ENCODE measurements around the gene STX1B.
"Not testable (repeated sequence)": the region's sequence is repeated elsewhere in the genome, so short reads cannot be mapped to it uniquely, and the experiment has no call there.

STX1B gene

GRCh38 chr16:30951750-30952149 lies 58.7 kb downstream of the STX1B start:
- no peak for DNase-seq (ENCODE audit: low read depth in 2 of 2)

DNA sequence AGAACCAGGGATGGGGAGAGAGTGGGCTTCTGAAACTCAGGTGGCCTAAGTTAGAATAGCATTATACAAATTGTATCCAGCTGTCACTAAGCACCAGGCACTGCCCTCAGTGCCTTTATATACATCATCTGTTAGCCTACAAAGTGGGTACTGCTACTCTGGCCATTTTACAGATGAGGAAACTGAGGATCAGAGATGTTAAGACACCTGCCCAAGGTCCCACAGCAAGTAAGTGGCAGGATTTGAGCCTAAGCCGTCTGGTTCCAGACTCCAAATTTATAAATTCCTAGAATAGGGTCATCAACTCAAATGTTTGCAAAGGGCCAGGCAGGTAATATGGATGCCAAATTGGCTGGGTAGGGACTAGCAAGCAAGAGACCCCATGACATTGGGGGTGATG lies 59.2 kb downstream of the STX1B start:
- no peak for DNase-seq (ENCODE audit: low read depth in 2 of 2)

DNA sequence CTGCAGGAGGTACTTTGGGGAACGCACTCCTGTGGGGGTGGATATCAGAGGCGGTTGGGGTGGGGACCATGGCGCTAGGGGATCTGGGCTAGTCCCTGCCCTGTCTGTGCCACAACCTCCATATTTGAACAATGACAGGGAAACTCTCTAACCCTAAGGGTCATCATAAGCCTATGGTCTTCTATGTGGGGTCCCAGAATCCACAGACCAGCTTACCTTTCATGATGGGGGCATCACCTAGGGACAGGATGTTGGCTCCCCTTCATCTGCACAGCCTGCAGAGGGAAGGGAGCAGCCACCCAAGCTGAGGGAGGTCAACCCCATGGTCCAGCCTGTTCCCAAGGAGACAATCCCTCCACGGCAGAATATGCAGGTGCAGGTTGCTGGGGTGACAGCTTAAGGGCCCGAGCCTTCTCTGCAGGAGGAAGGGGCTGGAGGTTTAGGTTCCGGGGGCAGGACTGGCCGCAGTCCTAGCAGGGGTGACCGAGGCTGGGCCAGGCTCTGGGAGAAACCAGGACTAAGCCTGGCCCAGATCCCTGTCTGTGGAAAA lies 59.8 kb downstream of the STX1B start:
- no peak for DNase-seq (ENCODE audit: low read depth in 2 of 2)

GRCh38 chr16:30949650-30950515 lies 60.6 kb downstream of the STX1B start:
- peak in 1 of 2 experiments; percentile 41 for DNase-seq (ENCODE audit: low read depth in 2 of 2)

DNA sequence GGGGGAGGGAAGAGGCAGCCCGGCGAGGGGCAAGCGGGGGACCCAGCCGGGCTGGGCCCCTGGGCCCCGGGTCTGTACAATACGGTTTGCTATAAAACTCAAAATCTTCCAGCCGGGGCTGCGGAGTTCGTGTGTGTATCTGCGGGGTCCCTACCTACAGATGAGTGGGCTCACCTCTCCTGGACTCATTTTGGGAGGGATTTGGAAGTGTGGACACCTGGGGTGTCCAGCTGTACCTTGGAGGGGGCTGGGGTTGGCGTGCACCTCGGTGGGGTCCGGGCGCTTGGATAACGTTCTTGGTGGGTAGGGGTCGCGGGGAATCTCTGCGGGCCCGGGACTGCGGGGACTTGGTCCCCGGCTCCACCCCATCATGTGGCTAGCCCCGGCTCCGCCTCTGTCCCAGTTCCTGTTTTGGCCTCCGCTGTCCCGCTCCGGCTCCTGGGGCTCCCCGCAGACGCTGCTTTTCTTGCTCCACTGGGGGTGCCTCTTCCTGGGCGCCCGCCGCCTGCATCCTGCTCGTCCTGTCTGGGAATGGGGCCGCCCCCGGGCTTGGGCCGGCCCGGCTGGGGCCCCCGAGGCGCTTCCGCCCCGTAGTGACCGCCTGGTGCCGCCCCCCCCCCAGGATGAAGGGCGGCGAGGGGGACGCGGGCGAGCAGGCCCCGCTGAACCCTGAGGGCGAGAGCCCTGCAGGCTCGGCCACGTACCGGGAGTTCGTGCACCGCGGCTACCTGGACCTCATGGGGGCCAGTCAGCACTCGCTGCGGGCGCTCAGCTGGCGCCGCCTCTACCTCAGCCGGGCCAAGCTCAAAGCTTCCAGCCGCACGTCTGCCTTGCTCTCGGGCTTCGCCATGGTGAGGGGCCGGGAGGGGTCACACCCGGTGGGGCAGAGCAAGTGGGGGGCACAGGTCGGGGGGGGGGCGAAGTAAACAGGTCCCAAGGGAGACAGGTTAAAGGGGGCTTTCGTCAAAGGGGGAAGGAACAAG lies 61.5 kb downstream of the STX1B start, which contains the start of gene ORAI3:
TSS of gene ORAI3 (plus strand) at position 402 of the 983 bp plus-strand sequence. CDS start at position 624, 222 bp downstream.
- DNase-seq (ENCODE audit: low read depth in 2 of 2) = peak in 1 of 2 experiments; percentile 46

- DNase-seq (ENCODE audit: low read depth in 2 of 2) = no peak
These were observed 62.4 kb downstream of the STX1B start for GRCh38 chr16:30947859-30948666.

GRCh38 chr16:30947541-30947858 lies 62.9 kb downstream of the STX1B start:
- no peak for DNase-seq (ENCODE audit: low read depth in 2 of 2)

- DNase-seq (ENCODE audit: low read depth in 2 of 2) = no peak
These were observed 63.5 kb downstream of the STX1B start for GRCh38 chr16:30946671-30947540.

GRCh38 chr16:30944352-30944751 lies 66.1 kb downstream of the STX1B start:
- DNase-seq (ENCODE audit: low read depth in 2 of 2) = no peak

DNA sequence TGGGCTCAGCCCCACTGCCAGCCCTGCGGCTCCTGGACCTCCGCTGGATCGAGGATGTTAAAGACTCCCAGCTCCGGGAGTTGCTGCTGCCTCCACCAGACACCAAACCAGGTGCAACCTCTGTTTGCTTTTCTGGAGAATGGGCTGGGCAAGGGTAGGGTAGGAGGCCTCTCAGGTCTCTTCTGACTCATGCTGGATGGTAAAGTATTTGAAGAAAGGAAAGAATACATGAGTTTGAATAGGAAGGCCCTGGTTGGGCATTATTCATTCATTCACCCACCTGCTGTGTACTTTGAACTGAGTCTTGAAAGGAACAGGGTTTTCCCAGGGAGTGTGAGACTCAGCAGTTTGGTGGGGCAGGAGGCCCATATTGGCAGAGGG lies 68.0 kb downstream of the STX1B start:
- no peak for DNase-seq (ENCODE audit: low read depth in 2 of 2)

DNA sequence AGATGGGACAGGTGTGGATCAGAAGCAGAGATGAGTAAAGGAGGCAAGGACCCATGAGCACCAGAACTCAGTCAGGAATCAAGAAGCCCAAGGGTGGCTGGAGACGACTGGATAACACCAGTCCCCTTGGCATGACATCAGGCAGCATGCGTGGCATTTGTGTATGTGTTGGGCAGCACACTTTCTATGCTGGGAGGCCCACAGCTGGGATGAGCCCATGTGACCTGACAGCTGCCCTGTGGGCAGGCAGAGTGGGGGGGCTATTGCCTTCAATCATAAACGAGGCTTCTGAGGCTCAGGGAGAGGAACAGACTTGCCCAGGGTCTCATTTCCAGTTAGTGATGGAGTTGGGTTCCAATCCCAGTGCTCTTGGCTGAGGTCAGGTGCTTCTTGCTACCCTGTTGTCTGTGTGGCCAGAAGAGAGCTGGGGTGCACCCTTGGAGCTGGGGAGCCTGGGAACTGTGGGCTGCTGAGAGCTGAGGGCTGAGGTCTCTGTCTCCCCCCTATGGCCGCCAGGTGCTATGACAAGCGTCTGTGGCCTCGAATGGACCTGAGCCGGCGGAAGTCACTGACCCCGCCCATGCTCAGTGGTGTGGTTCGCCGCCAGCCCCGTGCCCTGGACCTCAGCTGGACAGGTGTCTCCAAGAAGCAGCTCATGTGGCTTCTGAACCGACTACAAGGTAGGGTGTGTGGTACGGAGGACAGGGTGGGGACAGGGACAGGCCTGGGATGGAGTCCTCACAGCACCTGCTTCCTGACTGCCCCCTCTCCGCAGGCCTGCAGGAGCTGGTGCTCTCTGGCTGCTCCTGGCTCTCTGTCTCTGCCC lies 68.6 kb downstream of the STX1B start:
- DNase-seq (ENCODE audit: low read depth in 2 of 2) = peak; percentile 37 to 60

DNA sequence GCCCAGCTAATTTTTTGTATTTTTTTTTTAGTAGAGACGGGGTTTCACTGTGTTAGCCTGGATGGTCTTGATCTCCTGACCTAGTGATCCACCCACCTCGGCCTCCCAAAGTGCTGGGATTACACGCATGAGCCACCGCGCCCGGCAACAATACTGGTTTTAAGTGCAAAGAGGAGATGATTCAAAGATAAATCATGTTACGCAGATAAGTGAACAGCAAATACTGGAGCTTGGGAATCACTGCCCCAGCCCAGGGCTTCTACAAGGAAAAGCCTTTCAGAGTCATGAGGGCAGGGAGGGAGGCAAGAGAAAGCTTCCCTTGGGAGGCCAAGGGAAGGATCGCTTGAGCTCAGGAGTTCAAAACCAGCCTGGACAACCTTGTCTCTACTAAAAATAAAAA lies 70.9 kb downstream of the STX1B start:
- not testable (repeated sequence) for DNase-seq (ENCODE audit: low read depth in 2 of 2)

Data from stimulated activated CD4-positive, alpha-beta T cell treated with anti-CD3 and anti-CD28 coated beads, Interleukin-12 subunit alpha, Interleukin-12 subunit beta, amount 100 ng/mL, for 24 hours (primary cell).